ENCODE measurements around the gene ARAP3. TPM values are rescaled to one million over a fixed set of nuclear protein-coding genes. Genes with fewer than 3 reads are reported as not detected.

ARAP3 gene
- total RNA-seq, 1 donor from 2014 or later = 3.6 TPM

- DNase-seq (ENCODE audit: low read depth) = no peak
Measured at GRCh38 chr5:141703133-141703561, 21.1 kb upstream of the ARAP3 start.

- no peak for DNase-seq (ENCODE audit: low read depth)
Measured at GRCh38 chr5:141701360-141702119, 19.5 kb upstream of the ARAP3 start.

GRCh38 chr5:141697586-141697985 lies 15.6 kb upstream of the ARAP3 start:
- DNase-seq (ENCODE audit: low read depth) = no peak

GRCh38 chr5:141696431-141696830 lies 14.4 kb upstream of the ARAP3 start:
- DNase-seq (ENCODE audit: low read depth) = no peak

DNA sequence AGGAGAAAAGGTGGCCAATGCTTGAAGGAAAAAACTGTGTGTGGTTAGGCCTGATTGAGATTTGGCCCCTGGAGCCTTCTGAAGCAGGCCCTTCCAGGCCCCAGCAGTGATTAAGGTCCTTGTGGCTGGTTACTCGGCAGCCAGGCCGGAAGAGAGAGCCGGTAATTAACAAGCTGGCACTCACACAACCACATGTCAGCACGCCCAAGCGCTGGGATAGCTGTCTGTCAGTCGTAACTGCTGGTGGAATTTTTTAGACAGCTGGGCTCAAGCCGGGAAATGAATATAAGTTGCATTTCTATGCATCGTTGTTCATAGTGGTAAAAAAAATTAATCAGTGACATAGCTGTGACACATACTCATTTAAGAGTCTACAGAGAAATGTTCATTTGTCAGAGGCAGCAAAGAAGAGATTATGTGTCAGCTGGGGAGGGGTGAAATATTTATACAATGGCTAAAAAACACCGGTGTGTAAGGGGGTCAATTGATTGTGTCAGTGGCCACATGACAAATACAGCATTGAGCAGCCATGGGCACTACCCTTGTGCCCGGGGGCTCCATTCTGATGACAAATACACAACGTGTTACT lies 13.7 kb upstream of the ARAP3 start:
- peak; percentile 89 for DNase-seq (ENCODE audit: low read depth)

- DNase-seq (ENCODE audit: low read depth) = no peak
Measured at GRCh38 chr5:141694479-141694878, 12.4 kb upstream of the ARAP3 start.

- DNase-seq (ENCODE audit: low read depth) = no peak
Measured at GRCh38 chr5:141692919-141693725, 11.1 kb upstream of the ARAP3 start.

DNA sequence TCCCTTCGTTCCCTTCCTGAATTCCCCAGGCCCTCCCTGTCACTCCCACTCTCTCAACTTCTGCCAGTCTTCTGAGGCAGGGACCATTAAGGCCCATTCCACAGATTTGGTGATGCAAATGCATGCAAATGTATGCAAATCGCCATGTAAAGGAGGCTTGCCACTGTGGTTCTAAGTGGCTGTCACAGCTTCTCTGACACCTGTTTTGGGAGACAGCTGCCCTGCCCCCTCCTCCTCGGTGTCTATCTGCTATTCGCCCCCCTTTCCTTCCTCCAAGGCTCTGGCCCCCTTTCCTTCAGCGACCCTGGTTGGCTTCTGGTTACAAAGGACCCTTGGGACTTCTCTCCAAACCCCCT lies 10.5 kb upstream of the ARAP3 start:
- DNase-seq (ENCODE audit: low read depth) = no peak

GRCh38 chr5:141691867-141692532 lies 10.0 kb upstream of the ARAP3 start:
- DNase-seq (ENCODE audit: low read depth) = peak; percentile 39

- DNase-seq (ENCODE audit: low read depth) = no peak
Measured at GRCh38 chr5:141691286-141691866, 9.3 kb upstream of the ARAP3 start.

- DNase-seq (ENCODE audit: low read depth) = no peak
Measured at GRCh38 chr5:141686648-141687416, 4.8 kb upstream of the ARAP3 start.

GRCh38 chr5:141685591-141685990 lies 3.6 kb upstream of the ARAP3 start:
- DNase-seq (ENCODE audit: low read depth) = no peak

DNA sequence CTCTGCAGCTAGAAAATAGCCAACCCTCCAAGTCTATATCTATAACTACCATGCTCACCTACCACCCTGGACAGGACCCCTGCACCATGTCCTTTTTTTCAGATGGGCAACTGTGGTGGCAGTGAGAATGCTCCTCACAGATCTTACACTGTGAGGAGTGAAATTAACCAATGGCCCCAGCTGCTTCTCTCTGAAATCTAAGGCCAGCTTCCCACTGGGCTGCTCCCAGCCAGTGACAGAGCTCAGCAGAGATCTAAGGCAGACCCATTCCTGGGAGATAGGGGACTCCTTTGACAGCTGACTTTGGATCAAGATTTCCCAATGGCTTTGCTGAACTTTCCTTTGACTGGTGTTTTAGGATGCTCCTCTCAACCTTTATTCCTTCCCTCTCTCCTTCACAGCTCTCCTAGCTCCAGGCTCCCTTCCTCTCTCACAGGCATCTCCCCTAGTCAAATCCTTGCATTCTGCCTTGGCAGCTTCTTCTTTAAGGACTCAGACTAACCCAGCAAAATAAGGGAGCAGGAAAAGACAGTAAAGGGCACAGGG lies 1.6 kb upstream of the ARAP3 start:
- no peak for DNase-seq (ENCODE audit: low read depth)

GRCh38 chr5:141681295-141681694 lies 735 bp downstream of the ARAP3 start:
- no peak for DNase-seq (ENCODE audit: low read depth)

DNA sequence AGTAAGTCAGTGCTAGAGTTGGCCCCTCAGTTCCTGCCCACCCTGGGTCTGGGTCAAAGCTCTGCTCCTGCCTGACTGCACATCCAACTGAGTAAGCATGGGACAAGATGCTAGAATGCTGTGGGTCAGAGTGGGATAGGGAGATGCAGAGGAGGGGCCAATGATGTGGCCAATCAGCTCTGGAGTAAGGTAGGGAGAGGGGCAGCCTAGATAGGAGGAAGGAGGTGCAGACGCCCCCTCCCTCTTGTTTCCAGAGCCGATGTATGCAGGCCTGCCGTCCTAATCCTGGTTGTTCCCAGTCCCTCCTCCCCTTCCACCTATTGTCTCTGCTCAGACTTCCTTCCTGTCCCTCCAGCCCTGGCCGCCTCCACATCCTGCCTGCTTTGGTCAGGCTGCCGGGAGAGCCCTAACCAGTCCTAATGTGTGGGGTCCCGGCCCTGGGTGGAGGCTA lies 1.3 kb downstream of the ARAP3 start:
- no peak for DNase-seq (ENCODE audit: low read depth)

- DNase-seq (ENCODE audit: low read depth) = no peak
Measured at GRCh38 chr5:141680178-141680577, 1.9 kb downstream of the ARAP3 start.

GRCh38 chr5:141677415-141677814 lies 4.6 kb downstream of the ARAP3 start:
- DNase-seq (ENCODE audit: low read depth) = no peak

DNA sequence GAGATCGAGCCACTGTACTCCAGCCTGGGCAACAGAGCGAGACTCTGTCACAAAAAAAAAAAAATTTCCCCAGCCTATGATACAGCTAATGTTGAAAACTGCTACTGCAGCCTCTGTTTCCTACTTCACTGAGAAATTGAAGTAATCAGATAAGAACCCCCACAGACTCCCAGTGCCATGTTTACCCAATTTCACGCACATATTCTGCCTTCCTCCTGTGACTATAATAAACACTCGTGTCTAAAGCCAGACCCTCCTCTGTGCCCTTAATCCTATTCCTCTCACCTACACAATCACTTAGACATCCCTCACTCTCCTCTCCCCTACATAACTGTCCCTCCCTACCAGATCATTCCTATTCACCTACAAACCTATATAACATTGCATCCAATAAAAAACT lies 6.4 kb downstream of the ARAP3 start:
- DNase-seq (ENCODE audit: low read depth) = no peak

DNA sequence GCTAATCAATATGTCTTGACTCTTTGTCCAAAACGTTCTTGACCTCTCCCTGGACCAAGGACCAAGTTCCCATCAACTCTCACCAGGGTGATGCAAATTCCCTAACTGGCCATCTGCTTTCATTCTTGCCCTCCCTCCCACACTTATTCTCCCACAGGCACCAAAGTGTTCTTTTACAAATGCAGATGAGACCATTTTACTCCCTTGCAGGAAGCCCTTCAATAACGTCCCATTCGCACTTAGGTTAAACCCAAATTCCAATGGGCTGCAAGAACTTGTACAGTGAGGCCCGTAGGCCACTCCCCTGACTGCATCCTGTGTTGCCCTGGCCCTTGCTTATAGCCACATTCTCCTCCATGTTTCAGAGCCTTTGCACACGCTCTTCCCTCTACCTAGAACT lies 7.3 kb downstream of the ARAP3 start:
- no peak for DNase-seq (ENCODE audit: low read depth)
